GM18858 (cell line): ENCODE data around the gene KANSL1.

Experiments used
- ATAC-seq: cut with Tn5 transposase; IDR thresholded peaks from one replicate; pipeline ENCODE4 v1.9.1; 2021; ENCODE audit not compliant: unreplicated experiment

KANSL1 gene

DNA sequence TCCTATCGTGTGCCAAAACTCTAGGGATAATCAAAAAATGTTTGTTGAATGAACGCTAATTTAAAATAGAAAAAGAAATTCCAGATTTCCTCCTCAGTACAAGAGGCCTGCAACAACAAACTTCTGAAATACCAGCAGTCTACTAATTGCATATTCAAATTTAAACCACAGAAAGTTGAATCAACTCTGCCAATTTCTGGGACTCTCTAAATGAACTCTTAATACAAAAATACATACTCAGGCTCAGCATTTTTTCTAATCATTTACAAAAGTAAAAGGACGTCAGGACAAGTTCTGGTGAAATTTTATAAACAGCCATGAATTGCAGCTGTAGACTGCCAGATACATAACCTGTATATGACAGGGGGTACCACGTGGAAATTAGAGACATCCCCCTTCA, 49.0 kb downstream of the KANSL1 start:
- ATAC-seq = no peak

DNA sequence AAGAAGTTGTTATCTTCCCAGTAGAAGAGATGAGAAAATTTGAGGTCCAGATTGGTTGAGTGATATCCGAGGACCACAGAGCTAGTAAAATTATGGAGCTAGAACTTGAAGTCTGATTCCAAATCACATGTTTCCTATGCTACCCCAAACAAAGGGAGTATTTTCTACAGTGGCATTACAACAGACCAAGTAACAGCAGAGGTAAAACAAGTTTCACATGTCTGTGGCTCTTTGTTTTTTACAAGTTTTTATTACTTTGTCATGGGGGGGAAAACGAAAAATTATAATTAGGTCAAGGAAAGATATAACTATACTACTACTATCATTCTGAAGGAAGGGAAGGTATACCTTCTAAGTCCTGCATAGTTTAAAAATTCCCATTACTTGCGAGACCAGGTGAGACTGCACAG, 49.4 kb downstream of the KANSL1 start:
- ATAC-seq = no peak

DNA sequence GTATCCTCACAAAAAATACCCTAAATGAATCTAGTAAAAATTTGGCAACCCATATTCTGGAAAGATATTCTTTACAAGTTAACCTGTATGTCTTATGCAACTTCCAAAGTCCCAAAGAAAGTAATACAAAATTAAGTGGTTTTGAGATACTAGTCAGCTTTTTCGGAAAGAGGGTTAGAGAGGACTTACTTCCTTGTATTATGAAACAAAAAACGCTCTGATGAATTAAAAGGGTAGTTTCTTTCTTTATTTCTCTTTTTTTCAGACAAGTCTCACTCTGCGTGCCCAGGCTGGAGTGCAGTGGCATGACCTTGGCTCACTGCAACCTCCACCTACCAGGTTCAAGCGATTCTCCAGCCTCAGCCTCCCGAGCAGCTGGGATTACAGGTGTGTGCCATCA, 51.6 kb downstream of the KANSL1 start:
- no peak for ATAC-seq

DNA sequence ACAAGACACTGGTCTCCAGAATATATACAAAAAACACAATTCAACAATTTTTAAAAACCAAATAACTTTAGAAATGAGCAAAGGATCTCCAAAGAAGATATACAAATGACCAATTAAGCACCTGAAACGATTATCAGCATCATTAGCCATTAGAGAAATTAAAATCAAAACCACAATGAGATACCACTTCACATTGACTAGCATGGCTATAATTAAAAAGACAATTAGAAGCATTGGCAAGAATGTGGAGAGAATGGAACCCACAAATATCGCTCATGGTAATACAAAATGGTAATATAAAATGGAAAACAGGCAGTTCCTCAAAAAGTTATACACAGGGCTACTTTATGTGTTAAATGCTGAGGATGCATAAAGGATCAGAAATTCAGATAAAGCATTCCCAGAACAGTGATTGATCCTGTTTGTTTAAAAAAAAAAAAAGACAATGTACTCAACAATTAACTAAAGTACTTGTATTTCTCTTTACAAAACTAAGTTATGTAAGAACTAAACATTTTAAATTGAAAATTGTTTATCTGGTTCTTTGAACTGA, 52.5 kb downstream of the KANSL1 start:
- ATAC-seq = no peak

DNA sequence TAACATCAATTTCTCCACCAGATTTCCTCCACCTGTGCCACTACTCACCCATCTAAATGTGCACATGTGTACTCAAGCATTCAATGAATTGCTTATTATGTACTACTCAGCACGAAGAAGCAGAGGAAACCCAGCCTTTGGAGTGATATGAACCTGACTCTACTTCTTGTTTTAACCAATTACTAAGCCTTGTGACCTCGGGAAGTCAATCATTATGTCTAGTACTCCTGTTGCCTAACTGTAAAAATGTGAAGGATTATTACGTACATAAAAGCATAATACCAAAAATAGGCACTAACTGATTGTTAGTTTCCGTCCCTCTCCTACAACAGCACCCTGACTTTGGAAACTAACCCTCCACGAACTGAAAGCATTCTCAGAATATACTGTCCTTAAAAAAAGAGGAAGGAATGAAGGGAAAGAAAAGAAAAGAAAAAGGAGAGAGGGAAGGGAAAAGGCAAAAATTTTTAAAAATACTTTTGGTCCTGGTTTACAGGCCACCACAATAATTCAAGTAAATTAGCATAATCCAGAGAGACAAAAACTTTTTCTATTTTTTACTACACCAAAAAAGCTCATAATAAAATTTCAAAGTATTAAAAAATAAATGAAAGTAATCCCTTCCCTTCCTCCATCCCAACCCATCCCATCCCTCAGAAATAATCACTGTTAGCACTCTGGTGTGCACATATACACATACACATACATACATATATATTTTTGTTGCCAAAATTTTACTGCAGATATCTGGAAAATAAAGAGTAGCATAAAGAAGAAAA, 53.6 kb downstream of the KANSL1 start:
- no peak for ATAC-seq

DNA sequence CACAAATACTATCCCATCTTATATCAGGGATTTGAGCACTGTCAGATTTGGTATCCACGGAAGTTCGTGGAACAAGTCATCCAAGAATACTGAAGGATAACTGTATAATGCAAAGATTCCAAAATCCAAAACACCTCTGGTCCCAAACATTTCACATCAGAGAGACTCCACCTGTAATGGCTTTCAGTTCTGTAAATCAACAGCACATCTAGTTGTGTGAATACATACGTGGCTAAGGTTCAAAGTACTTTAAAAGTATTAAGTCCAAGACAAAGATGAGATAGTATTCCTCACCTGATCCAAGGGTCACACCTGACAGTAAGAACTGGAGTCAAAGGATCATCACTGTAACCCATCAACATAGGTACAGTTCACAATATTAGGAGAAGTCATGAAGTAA, 54.8 kb downstream of the KANSL1 start:
- ATAC-seq = no peak

DNA sequence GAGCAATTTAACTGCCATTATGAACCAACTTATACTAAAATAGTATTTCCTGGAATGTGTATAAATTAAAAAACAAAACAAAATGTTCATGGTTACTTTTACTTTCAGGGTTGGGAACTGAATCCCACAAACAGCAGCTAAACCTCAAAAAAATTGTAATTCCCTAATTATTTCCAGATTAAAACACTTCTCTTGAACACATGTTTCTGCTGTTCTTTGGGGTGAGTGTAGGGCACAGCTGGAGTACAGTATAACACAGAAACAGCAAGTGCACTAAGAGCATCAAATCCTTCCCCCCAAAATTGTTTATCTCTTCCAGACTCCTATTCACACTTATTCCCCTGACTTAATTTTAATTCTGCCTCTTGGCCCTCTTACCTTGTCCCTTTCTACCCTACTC, 56.4 kb downstream of the KANSL1 start:
- ATAC-seq = no peak

DNA sequence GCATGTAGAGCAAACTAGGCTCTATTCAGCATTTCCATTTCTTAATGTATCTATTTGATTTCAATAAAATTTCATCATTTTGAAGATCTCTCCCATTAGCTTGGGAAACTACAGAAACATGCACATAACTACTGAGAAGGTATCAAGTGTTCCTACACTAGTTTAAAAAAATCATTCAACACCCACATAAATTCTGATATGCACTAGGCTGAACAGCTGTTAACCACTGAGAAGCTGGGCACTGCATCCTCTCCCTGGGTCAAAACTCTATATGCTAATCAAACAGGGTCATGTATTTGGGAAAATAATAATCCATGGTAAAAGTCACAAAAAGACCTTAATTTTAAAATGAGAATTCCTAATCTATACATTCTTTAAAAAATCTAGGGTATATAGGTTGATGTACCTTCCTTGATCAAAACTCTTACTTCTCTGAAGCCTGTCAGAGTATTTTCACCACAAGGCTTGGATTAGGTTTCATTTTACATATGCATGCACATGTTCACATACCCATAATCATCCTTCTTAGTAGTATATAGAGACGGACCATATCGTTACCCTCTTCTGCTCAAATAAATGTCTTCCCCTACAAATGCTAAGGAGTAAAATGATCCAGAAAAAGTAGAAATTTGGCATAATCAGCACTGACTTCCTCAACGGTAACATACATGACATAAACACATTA, 57.2 kb downstream of the KANSL1 start:
- ATAC-seq = no peak

DNA sequence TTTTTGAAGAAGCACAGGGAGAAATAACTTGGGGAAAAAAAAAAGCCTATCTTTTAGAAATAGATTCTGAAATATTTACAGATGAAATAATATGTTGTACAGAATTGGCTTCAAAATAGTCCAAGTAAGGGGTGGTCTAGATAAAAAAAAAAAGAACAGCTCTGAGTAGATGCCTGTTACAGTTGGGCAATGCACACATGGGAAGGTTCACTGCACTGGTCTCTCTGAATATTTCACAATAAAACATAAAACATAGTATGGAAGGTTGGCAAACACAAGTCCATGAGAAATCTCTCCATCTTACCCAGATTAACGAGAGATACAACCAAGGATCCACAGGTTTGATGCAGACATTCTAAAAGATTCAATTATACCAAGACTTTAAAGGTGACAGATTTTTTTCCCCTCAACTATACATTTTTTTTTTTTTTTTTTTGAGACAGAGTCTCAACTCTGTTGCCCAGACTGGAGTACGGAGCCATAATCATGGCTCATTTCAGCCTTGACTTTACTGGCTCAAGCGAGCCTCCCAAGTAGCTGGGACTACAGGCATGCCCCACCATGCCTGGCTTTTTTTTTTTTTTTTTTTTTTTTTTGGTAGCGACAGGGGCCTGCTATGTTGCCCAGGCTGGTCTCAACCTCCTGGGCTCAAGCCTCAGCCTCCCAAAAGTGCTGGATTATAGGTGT, 58.0 kb downstream of the KANSL1 start:
- ATAC-seq = no peak

DNA sequence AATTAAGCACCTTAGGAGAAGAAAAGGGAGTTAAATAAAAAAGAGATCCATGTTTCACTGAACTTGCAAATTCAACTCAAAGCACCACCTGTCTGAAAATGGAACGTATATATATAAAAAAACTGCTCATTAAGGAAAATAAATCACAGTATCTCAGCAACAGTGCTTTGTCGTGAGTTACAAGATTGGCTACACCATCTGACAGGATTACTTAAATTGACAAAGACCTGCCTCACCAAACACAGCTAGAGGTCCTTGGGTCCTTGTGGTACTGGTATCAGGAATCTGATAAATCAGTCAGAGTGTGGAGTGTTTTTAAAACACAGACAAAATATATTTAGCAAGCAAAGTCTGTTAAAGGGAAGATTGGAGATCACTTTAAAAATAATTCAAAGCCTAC, 63.9 kb downstream of the KANSL1 start:
- no peak for ATAC-seq

DNA sequence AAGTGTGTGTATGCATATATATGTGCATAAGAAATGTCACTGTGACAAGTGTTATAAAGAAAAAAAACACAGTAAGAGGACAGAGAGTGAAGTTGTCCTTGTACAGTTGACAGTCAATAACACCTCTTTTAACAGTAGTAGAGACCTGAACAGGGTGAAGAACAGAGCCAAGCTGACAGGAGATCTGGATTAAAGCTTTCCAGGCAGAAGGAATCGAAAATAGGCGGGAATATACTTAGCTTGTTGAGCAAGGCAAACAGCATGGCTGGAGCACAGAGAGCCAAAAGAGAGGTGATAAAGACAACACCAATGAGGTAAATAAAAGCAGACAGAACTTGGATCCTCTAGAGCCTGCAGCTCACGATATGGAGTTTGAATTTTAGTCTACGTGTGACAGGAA, 64.8 kb downstream of the KANSL1 start:
- ATAC-seq = no peak

DNA sequence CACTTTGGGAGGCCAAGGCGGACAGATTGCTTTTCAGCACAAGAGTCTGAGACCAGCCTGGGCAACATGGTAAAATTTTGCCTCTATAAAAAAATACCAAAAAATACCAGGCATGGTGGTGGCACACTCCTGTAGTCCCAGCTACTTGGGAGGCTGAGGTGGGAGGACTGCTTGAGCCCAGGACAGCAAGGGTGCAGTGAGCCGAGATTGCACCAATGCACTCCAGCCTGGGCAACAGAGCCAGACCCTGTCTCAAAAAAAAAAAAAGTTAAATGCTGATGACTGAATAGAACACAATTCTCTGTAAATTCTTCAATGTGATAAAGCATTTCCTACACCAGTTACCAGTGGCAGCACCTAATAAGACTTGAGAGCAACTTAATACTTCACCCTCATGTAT, 65.7 kb downstream of the KANSL1 start:
- no peak for ATAC-seq

DNA sequence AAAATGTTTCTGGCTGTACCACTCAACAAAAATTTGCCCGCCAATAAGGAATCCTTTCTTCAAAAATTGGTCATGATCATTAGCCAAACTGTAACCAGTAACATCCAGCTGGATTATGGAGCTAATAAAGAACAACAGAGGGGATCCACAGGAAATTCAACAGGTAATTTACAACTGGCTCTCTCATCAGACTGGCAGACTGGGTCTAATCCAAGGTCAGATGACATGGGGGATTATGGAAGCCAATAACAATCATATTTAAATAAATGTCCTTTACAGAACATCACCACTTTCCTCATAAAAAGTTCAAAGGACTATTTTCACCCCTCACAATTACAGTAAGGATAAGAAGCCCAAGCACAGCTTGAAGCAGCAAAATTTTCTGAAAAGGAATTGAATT, 66.4 kb downstream of the KANSL1 start:
- ATAC-seq = no peak

DNA sequence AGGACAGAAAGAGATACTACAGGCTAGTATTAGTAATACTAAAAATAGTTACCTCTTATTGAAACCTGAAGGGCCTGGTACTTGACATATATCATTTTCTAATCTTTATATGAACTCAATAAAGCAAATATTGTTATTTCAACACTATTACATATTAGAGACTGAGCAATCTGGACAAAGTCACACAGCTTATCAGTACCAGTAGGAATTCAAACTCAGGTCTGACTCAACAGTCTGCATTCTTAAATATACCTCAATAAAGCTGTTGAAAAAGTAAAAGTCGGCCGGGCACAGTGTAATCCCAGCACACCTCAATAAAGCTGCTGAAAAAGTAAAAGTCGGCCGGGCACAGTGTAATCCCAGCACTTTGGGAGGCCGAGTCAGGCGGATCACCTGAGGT, 67.4 kb downstream of the KANSL1 start:
- no peak for ATAC-seq

DNA sequence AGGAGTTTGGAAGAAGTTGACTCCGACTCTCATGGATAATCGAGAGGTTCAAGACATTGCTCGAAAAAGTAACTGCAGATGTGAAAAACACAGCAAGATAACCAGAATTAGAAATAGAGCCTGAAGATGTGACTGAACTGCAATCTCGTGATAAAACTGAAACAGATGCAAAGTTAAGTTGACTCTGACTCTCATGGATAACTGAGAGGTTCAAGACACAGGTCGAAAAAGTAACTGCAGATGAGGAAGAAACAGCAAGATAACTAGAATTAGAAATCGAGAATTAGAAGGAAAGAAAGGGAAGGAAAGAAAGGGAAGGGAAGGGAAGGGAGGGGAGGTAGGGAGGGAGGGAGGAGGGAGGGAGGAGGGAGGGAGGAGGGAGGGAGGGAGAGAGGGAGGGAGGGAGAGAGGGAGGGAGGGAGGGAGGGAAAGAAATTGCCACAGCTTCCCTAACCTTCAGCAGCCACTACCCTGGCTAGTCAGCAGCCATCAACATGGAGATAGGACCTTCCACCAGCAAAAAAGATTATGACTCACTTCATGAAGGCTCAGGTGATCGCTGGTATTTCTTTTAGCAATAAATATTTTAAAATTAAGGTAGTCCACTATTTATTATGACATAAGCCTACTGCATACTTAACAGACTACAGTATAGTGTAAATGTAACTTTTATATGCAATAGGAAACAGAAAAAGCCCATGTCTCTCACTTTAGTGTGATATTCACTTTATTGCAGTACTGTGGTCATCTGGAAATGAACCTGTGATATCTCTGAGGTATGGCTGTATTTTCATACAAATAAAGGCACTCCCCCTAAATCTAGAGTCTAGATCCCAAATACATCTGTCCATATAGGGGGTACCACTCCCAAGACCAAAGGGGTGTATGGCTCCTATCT, 68.3 kb downstream of the KANSL1 start:
- no peak for ATAC-seq

DNA sequence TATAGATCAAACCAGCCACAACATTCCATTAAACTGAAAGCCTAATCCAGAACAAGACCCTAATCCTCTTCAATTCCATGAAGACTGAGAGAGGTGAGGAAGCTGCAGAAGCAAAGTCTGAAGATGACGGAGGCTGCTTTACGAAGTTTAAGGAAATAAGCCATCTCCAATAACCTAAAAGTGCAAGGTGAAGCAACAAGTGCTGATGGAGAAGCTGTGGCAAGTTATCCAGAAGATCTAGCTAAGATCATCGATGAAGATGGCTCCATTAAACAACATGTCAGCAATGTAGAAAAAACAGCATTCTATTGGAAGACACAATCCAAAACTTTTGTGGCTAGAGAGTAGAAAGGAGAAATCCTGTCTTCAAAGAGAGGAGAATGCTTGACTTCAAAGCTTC, 69.6 kb downstream of the KANSL1 start:
- no peak for ATAC-seq

DNA sequence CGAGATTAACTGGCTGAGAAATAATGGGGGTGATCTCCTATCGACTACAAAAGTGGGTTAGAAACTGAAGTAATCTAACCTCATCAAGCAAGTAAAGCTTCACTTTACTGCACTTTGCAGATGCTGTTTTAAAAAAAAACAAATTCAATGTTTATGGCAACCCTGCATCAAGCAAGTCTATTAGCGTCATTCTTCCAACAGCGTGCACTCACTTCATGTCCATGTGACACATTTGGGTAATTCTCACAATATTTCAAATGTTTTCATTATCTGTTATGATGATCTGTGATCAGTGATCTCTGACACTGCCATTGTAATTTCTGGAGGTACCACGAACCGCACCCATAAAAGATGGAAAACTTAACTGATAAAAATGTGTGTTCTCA, 70.8 kb downstream of the KANSL1 start:
- ATAC-seq = no peak

DNA sequence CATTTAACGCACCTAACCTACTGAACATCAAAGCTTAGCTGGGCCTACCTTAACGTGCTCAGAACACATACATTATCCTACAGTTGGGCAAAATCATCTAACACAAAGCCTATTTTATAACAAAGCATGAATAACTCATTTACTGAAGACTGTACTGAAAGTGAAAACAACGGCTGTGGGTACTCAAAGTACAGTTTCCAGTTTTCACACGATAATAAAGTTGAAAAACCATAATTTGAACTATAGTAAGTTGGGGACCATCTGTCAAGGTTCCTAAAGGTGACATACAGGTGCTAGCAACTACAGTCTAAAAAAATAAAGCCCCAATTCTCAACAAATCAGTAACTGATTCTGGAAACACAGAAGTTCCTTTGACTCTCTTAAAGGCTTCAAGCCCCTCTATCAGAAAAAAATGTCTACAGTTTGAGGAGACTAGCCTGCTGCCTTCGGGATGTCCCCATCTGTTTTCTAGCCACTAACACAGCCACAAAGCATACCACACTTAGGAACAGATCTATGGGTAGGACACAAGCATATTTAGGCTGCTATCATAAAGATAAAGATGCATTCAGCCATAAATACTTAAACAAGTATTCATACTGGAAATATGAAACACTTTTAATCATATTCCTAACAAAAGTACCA, 71.3 kb downstream of the KANSL1 start:
- no peak for ATAC-seq

DNA sequence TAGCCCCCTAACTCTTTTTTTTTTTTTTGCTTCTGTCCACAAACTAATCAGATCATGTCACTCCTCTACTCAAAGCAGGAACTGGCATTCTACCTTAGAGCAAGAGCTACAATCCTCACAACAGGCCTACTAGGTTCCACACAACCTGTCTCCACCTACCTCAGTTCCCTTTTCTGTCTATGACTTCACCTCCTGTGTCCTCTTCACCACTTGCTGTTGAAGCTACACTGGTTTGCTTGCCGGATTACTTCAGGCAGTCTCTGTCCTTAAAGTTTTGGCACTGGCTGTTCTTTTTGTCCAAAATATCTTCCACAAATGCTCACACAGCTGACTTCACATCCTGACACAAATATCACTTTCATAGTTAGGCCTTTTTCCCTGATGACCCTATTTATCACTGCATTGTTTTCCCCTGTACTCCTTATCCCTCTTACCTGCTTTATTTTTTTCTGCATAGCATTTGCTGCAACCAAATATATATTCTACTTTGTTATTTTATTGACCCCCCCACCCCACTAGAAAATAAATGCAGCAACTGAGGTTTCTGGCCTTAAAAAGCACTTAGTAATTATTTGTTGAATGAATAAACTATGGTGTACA, 72.0 kb downstream of the KANSL1 start:
- ATAC-seq = no peak

DNA sequence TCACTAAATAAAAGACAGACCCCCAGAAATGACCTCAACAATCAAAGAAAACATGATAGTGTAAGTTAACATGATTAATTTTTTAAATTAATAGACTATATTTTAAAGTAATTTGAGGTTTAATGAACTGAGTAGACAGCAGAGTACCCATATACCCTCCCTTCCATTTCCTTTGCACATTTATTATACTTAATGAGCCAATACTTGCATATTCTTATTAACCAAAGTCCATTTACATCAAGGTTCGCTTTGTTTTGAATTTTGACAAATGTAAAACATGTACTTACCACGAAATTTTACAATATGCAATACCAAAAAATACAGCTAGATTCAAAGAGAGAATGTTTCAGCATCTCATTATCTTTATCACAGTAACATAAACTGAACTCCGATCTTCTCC, 72.7 kb downstream of the KANSL1 start:
- ATAC-seq = no peak
